HG03159 (cell line): ENCODE results near the gene TCP11L2.

ENCODE experiments used
- ATAC-seq: cut with Tn5 transposase; IDR thresholded peaks from one replicate; pipeline ENCODE4 v1.9.1; 2021; ENCODE audit warnings: mild to moderate bottlenecking, moderate library complexity; ENCODE audit not compliant: unreplicated experiment

TCP11L2 gene

DNA sequence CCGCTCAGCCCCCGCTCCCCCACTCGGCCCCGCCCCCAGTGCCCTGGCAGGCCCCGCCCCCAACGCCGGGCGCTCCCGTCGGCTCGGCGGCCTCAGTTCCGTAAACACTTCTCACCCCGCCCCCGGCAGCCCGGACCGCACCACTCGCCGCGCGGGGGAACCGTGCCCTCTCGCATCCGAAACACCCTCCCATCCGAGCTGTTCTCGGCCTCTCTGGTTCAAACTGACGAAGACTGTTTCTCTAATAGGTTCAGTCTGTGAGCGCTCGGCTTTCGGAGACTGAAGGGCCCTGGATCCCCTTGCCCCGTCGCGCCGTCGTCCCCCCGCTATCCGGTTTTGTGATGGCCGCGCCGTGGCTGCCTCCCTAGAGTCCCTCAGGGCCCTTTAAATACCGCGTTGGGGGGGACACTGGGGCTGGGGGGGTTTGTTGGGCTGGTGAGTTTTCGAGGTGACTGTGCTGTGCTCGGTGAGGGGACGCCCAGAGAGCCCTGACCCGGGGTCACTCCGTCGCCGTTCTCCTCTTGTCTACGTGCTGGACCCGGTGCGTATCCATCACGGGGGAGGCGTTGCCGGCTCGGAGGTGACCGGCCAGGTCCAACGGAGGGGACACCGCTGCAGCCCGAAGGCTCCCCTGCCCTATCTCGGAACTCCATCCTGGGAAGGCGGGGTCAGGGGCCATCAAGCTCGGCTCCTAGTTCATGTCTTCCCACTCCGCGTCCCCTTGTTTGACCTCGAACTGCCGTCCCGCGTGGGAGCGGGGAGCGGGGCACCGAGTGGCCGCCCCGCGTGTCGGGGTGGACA, at the start of gene TCP11L2:
TSS of gene TCP11L2 (plus strand) at position 333 of the 801 bp plus-strand sequence. CDS start 8,343 bp downstream, outside the sequence.
- ATAC-seq: peak; percentile 72

DNA sequence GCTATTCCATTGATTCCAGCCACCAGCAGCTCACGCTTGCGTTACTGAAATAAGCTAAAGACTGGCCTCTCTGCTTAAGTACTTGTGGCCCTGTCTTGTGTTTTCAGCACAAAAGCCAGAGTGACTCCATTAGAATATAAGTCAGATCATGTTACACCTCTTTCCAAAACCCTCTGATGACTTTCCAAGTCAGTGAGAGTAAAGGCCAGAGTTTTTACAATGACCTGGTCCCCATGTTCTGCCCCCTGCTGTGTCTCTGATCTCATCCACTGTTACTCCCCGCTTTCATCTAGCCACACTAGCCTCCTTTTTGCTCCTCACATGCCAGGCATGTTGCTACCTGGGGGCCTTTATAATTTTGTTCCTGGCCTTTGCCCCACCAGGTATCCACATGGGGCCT, 47.8 kb upstream of the TCP11L2 start:
- no peak for ATAC-seq

DNA sequence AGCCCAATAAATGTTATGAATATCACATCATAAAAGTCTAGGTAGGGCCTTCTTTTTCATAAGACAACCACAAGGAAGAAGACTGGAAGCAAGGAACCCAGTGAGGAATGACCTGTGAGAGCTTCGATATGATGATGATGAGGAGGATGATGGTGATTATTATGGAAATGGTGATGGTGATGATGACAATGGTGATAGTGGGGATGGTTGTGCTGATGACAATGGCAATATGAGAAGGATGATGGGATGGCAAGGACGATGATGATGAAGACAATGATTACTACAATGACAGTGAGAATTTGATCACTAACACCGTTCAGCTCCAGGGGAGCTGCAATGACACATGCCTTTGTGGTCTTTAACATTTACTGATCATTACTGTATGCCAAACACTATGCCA, 47.0 kb upstream of the TCP11L2 start:
- no peak for ATAC-seq

DNA sequence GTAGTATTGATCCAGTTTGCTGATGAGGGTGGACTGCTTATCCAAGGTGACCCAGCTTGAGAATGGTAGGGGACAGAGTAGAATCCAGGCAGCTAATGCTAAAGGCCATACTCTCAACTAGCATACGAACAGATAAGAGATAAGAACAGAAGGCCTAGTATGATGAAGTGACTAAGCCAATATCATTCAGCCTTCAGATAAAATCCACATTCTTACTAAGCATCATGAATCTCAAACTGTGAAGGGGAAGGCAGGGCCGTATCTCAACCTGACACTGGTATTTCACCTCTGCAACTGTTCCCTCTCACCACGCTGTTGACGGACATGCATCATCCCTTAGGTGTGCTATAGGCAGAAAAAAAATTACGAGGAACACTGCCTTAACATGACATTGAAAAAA, 46.6 kb upstream of the TCP11L2 start:
- no peak for ATAC-seq

DNA sequence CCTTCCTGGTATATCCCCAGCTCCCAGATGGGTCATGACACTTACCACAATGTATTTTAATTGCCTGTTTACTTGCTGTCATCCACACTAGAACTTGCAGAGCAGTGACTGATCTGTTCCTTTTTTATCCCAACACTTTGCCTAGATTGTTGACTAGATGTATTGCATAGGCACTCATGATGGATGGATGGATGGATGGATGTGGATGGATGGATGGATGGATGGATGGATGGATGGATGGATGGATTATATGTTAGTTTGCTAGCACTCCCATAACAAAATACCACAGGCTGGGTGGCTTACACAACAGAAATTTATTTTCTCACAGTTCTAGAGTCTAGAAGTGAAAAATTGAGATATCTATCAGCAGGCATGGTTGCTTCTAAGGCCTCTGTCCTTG, 46.0 kb upstream of the TCP11L2 start:
- no peak for ATAC-seq

DNA sequence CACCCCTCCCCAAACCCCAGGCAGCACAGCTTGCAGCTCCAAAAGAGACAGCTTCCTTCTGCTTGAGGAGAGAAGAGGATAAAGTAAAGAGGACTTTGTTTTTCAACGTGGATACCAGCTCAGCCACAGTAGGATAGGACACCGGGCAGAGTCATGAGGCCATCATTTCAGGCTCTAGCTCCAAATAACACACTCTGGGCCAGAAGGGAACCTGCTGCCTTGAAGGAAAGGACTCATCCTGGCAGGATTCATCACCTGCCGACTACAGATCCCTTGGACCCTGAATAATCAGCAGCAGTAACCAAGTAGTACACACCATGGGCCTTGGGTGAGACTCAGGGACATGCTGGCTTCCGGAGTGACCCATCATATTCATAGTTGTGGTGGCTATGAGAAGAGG, 44.3 kb upstream of the TCP11L2 start:
- no peak for ATAC-seq

DNA sequence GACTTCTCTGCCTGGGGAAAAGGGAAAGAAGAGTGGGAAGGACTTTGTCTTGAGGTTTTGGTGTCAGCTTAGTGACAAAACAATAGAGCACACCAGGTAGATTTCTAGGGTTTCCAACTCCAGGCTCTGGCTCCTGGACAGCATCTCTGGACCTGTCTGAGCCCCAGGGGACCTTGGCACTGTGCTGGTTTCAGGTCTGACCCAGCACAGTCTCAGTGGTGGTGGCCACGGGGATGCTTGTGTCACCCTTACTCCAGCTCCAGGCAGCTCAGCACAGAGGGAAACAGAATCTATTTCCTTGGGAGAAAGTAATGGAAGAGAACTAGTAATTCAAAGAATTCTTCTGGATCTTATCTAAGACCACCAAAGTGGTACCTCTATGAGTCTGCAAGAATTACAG, 43.6 kb upstream of the TCP11L2 start:
- ATAC-seq: no peak

DNA sequence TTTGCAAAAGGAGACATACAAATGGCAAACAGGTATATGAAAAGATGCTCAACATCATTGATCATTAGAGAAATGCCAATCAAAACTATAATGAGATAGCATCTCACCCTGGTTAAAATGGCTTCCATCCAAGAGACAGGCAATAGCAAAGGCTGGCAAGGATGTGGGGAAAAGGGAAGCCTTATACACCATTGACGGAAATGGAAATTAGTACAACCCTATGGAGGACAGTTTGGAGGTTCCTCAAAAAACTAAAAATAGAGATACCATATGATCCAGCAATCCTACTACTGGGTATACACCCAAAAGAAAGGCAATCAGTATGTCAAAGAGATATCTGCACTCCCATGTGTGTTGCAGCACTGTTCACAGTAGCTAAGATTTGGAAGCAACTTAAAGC, 37.4 kb upstream of the TCP11L2 start:
- no peak for ATAC-seq

DNA sequence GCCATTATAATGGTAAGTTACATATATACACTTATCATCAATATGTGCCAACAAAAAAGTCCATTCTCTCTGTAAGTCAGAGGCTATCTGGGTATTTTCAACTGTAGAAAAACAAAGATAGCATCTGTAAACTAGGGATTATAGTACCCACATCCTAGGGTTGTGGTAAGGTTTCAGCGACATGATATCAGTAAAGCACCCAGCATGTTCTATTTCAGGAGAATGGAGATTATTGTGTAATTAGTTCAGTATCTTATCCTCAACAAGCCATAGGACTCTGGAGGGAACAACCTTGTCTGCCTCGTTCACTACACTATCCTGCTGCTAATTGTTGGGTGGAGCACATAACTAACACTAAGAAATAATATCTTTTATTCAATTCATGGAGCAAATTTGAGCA, 35.0 kb upstream of the TCP11L2 start:
- no peak for ATAC-seq

DNA sequence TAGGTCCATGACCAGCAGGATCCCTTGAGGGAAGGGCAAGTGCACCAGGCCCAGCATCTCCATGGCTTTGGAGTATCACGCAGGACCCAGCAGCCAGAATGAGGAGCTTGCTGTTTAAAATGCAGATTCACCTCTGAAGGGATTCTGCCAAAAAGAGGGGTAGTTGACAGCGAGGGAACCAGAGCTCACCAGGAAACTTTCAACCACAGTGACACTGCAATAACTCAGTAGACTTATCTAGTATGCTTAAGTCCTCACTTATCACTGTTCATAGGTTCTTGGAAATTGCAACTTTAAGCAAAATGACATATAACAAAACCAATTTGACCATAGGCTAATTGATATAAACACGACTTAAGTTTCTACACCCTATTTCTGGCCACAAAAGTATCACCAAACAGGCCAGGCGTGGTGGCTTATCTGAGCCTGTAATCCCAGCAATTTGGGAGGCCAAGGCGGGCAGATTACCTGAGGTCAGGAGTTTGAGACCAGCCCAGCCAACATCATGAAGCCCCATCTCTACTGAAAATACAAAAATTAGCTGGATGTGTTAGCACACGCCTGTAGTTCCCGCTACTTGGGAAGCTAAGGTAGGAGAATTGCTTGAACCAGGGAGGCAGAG, 33.3 kb upstream of the TCP11L2 start:
- no peak for ATAC-seq

DNA sequence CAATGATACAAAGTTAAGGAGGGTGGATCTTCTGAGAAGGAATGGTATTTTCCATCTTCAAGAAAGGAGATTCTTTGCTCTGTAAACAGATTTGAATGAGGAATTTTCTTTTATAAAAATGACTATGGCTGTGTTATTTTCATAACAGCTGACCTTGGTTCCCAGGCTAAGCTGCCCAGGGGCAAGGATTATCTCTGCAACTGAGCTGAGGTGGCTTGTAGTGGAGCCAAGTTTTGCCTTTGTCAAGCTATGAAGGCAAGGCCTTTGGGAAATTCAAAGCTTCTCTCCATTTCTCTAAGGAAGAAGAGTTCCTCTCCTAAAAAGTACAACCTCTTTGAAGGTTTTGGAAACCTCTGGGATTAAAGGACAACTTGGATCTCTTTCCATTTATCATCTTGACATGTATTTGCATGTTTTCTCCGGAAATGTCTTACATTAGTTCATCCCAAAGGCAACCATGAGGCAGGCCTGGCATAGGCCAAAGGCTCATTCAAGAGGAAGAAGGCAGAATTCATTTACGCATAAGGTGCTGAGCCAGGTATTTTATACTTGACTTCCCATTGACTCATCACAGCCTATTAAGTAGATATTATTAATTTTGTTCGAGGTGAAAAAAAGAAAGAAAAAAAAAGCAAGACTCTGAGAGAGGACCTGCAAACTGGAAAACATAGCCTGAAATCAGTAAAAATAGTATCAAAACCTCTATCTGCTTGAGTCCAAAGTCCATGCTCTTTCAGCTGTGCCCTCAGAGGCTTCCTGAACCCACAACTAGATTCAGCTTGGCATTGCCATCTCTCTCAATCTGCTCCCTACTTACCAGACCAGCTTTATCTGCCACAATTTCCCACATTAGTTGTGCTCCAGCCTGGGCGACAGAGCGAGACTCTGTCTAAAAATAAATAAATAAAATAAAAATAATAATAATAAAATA, 30.7 kb upstream of the TCP11L2 start:
- ATAC-seq: no peak

DNA sequence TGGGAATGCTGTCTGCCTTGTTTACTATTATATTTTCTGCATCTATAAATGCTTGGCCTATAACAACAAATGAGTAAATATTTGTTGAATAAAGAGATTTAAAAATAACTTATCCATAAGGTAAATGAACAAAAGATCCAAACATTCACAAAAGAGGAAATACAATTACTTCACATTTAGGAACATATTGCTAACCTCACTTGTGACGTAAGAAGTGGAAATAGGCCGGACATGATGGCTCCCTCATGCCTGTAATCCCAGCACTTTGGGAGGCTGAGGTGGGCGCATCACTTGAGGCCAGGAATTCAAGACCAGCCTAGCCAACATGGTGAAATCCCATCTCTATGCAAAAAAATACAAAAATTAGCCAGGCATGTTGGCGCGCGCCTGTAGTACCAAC, 29.0 kb upstream of the TCP11L2 start:
- ATAC-seq: no peak

DNA sequence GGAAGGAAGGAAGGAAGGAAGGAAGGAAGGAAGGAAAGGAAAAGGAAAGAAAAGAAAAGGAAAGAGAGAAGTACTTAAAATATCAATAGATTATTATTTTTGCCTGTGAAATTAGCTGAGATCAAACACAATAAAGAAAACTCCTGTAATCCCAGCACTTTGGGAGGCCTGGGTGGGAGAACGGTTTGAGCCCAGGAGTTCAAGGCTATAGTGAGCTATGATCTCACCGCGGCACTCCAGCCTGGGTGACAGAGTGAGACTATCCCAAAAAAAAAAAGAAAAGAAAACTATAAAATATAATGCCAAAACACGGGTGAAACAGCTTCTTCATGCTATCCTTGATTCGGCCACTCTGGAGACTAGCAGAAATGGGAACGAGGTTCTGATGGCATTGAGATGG, 28.5 kb upstream of the TCP11L2 start:
- no peak for ATAC-seq

DNA sequence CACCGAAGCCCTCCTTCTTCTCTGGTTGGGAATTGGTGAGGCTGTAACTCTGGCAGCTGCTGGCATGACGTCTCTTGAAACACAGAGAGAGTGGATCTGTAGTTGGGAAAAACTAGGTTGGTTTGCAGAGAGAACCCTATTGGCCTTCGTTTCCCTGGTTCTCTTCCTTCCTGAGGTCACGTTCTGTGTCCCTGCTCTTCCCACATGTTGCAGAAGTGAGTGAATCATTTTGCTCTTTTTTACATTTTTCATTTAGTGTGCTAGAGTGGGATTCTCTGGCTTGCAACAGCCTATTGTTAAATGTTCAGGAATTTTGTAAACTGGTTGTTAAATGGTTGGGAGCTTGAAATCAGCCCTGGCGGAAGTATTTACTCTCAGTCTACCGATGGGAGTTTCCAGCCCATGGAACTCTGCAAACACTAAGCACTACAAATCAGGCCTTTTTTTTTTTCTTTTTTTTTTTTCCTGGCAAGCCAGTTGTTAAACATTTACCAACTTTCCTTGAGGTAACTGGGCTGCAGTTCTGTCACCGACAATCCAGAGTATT, 27.9 kb upstream of the TCP11L2 start:
- no peak for ATAC-seq

DNA sequence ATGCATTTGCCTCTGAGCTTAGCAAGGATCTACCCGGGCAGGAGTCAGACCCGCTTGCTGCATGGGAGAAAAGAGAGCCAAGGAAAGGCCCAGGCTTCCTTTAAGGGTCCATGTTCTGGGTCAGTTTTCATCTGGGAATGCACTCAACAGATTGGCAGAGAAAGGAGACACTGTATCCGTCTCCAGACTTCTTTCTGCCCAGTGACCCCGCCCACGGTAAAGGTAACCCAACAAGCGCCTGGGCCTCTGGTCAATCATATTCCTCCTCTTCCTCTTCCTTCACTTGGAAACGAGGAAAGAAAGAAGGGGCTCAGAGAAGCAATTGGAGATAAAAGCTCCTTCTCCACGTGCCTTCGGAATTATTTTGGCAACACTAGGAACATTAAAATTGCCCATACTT, 27.1 kb upstream of the TCP11L2 start:
- no peak for ATAC-seq

DNA sequence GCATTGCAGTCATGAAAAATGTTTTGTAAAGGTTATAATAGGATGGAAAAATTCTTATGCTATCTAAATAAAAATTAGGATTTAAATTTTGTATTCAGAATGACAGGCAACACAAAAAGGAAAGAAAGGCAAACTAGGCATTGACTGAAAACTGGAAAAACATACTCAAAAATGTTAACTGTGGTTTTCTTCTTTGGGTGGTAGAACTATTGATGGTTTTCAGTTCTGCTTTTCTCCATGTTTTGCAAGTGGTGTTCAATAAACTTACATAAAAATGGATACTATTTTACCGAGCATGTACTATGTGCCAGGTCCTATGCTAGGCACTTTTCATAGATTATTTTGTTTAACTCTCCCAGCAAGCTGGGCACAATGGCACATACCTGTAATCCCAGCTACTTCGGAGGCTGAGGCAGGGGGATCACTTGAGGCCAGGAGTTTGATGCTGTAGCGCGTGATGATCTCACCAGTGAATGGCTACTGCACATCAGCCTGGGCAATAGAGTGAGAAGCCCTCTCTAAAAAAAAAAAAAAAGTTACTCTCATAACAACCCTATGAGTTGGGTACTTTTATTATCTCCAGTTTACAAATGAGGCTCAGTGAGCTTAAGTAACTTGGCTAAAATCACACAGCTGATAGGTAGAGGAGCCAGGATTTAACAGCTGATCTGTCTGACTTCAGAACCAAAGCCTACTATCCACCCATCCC, 26.3 kb upstream of the TCP11L2 start:
- peak; percentile 81 for ATAC-seq

DNA sequence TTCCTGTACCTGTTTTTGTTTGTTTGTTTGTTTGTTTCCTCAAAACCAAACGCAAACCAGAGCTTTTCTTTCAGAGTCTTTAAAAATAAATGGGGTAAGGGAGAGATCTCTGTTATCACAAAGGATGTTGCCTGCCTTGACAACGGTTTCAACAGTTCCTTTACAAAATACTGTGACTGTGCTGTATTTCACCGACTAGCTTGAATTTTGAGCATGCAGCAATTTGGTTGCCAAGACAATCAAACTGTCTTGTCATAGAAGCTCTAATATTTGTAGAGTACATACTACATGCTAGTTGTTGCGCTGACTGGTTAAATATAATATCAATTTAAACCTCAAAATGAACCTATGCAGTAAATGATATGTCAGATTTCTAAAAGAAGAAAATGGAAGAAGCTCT, 22.4 kb upstream of the TCP11L2 start:
- no peak for ATAC-seq

DNA sequence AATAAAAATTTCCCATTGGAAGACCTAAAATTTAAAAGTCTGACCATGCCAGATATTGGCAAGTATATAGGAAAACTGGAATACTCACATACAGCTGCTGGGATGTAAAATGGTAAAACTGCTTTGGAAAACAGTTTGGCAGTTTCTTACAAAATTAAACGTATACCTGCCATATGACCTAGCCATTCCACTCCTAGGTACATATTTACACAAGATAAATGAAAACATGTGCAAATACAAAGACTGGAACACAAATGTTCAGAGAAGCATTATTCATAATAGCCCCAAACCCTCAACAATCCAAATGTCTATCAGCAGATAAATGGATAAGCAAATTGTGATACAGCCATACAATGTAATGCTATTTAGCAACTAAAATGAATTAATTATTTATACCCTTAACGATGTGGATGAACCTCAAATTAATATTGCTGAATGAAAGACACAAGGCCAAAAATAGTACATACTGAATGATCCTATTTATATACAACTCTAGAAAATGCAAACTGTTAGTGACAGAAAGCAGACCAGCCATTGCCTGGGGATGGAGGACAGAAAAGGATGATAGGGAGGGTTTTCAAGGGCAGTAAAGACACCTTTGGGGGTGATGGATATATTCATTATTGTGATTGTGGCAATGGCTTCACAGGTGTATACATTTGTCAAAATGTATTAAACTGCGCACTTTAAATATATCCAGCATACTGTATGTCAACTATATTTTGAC, 21.3 kb upstream of the TCP11L2 start:
- ATAC-seq: no peak

DNA sequence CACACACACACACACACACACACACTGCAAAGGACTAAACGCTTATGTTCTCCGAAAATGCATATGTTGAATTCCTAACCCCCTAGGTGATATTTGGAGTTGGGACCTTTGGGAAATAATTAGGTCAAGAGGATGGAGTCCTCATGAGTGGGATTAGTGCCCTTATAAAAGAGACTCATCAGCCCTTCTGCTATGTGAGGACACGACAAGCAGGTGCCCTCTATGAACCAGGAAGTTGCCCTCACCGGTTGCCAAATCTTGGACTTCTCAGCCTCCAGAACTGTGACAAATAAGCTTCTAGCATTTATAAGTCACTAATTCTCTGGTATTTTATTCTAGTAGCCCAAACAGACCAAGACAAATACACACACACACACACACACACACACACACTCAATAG, 20.7 kb upstream of the TCP11L2 start:
- no peak for ATAC-seq
